ENCODE data around the gene LSAMP.

DNA sequence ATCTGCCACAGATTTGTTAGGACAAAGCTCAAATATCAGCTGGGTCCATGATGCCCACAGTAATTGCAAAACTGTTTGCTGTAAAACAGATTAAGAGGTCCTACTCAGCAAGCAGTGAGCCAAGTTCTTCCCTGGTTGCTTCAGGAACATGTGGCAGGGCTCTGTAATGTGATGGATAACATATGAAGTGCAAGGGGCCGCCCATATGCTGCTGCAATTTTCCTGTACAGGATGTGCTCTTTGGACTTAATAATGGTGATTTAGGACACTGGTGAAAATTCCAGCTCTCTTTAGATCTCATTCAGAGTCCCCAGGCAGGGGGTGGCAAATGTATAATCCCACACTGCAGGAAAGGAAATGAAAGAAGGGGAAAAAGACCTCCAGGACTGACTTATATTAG is 289.4 kb downstream of the LSAMP start:
- TF ChIP-seq, protein P1, sequence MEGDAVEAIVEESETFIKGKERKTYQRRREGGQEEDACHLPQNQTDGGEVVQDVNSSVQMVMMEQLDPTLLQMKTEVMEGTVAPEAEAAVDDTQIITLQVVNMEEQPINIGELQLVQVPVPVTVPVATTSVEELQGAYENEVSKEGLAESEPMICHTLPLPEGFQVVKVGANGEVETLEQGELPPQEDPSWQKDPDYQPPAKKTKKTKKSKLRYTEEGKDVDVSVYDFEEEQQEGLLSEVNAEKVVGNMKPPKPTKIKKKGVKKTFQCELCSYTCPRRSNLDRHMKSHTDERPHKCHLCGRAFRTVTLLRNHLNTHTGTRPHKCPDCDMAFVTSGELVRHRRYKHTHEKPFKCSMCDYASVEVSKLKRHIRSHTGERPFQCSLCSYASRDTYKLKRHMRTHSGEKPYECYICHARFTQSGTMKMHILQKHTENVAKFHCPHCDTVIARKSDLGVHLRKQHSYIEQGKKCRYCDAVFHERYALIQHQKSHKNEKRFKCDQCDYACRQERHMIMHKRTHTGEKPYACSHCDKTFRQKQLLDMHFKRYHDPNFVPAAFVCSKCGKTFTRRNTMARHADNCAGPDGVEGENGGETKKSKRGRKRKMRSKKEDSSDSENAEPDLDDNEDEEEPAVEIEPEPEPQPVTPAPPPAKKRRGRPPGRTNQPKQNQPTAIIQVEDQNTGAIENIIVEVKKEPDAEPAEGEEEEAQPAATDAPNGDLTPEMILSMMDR (conservative IDR thresholded peaks at IDR 0.05; ENCODE audit: low read depth, low read length): no peak
- no peak for TF ChIP-seq FOS (IDR thresholded peaks at IDR 0.05; ENCODE audit: low read depth, low read length)
- no peak for TF ChIP-seq POLR2A (IDR thresholded peaks at IDR 0.05; ENCODE audit: low read depth, low read length)
- no peak for TF ChIP-seq RAD21 (IDR thresholded peaks at IDR 0.05; ENCODE audit: low read length)
- TF ChIP-seq MXI1 (IDR thresholded peaks at IDR 0.05; ENCODE audit: borderline replicate concordance, low read depth, low read length): no peak
- no peak for TF ChIP-seq CEBPB (IDR thresholded peaks at IDR 0.05; ENCODE audit: low read depth, low read length)
- no peak for TF ChIP-seq BHLHE40 (IDR thresholded peaks at IDR 0.05; ENCODE audit: low read depth, low read length)
- TF ChIP-seq MAZ (IDR thresholded peaks at IDR 0.05; ENCODE audit: borderline replicate concordance, low read depth, low read length): no peak
- TF ChIP-seq NFE2L2 (IDR thresholded peaks at IDR 0.05; ENCODE audit: low read depth, low read length): no peak
- TF ChIP-seq SMC3 (IDR thresholded peaks at IDR 0.05; ENCODE audit: low read depth, low read length): no peak
- no peak for TF ChIP-seq ELK1 (IDR thresholded peaks at IDR 0.05; ENCODE audit: borderline replicate concordance, low read depth, low read length)
